ENCODE measurements around the gene MYO1E.

DNA sequence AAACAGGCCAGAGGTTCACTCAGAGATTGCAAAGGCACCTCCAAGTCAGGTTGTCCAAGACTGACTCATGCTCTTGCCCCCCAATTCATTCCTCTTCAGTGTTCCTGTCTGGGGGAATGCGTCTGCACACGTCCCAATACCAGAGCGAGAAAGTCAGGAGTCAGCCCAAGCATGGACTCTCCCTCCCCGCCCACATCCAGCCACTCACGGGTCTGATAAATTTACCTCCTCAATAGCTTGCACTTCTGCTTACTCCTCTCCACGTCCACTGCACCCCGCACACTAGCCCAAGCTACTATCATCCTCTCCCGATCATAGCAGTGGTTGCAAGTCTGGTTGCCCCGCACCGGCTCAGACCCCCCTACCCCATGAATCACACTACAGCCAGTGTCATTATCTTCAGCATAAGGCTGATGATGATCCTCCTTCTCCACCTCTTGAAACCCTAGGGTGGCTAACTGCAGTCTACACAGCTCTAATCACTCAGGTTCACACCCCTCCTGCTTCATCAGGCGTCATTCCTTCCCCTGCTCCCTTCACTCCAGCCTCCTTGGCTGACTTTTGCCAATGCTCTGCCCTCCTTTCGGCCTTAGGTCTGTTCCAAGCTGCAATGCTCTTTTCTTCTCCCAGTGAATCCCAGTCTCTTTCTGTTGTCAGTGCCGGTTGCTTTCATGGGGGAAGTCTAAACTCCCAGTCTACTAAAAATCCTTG, 27.6 kb upstream of the MYO1E start:
- TF ChIP-seq CTCF (IDR thresholded peaks at IDR 0.05; ENCODE audit: low read depth, low read length, poor library complexity, severe bottlenecking) (no peak), EZH2phosphoT487 (IDR thresholded peaks at IDR 0.05; ENCODE audit: borderline replicate concordance, low read length) (no peak)
